GM11168 (cell line): ENCODE measurements around the gene SNRNP70.
"Not testable (repeated sequence)": the region's sequence is repeated elsewhere in the genome, so short reads cannot be mapped to it uniquely, and the experiment has no call there.

Experiments used
- in situ Hi-C: fragments of 300-500 bp; cut with MboI; formaldehyde crosslinking; loops from one replicate; pipeline ENCODE4 v1.12.0; 2022; ENCODE audit warnings: low sequenced_read_pairs; ENCODE audit not compliant: unreplicated experiment

The SNRNP70 gene

GRCh38 chr19:49064029-49064629 lies 21.1 kb upstream of the SNRNP70 start:
- in situ Hi-C loops = no loop called here

GRCh38 chr19:49064768-49065611 lies 20.3 kb upstream of the SNRNP70 start, which contains the start of gene NTF4:
NTF4 (minus strand) TSS chr19:49064818; CDS start chr19:49061997, 2,821 bp downstream.
- in situ Hi-C loops = no loop called here

GRCh38 chr19:49065905-49066512 lies 19.2 kb upstream of the SNRNP70 start:
- in situ Hi-C loops = no loop called here

- in situ Hi-C loops = no loop called here
Measured at GRCh38 chr19:49067554-49067953, 17.7 kb upstream of the SNRNP70 start.

GRCh38 chr19:49069026-49069425 lies 16.2 kb upstream of the SNRNP70 start:
- in situ Hi-C loops = no loop called here

- in situ Hi-C loops = no loop called here
Measured at GRCh38 chr19:49070416-49070815, 14.8 kb upstream of the SNRNP70 start.

GRCh38 chr19:49071860-49072547 lies 13.2 kb upstream of the SNRNP70 start:
- in situ Hi-C loops = no loop called here

- in situ Hi-C loops = no loop called here
Measured at GRCh38 chr19:49073514-49074378, 11.5 kb upstream of the SNRNP70 start.

GRCh38 chr19:49074869-49075268 lies 10.4 kb upstream of the SNRNP70 start:
- in situ Hi-C loops = not testable (repeated sequence)

- in situ Hi-C loops = no loop called here
Measured at GRCh38 chr19:49080392-49080791, 4.9 kb upstream of the SNRNP70 start.

- in situ Hi-C loops = no loop called here
Measured at GRCh38 chr19:49081273-49081672, 4.0 kb upstream of the SNRNP70 start.

- in situ Hi-C loops = no loop called here
Measured at GRCh38 chr19:49084206-49085019, 838 bp upstream of the SNRNP70 start.

GRCh38 chr19:49085868-49086232 lies 599 bp downstream of the SNRNP70 start:
- in situ Hi-C loops = no loop called here

- in situ Hi-C loops = no loop called here
Measured at GRCh38 chr19:49086296-49086695, 1.0 kb downstream of the SNRNP70 start.

- in situ Hi-C loops = no loop called here
Measured at GRCh38 chr19:49091391-49092038, 6.3 kb downstream of the SNRNP70 start.

GRCh38 chr19:49092686-49093085 lies 7.4 kb downstream of the SNRNP70 start:
- in situ Hi-C loops = no loop called here

GRCh38 chr19:49094505-49095482 lies 9.5 kb downstream of the SNRNP70 start:
- in situ Hi-C loops = no loop called here
